AG09309 (cell line): ENCODE measurements around the gene ELMO1.

Source experiments
- DNase-seq: peaks from one replicate; pipeline ENCODE4 v3.0.0-alpha.2; 2010; ENCODE audit warnings: low read depth
- H3K4me3 ChIP-seq: 2 replicates; pipeline ENCODE4 v1.5.1; 2011; ENCODE audit warnings: mild to moderate bottlenecking, low read depth, low read length, moderate library complexity; ENCODE audit not compliant: control insufficient read depth
- CTCF ChIP-seq: IDR thresholded peaks from 2 replicates; pipeline ENCODE4 v1.5.1; 2011; ENCODE audit warnings: mild to moderate bottlenecking, low read depth, low read length, inconsistent platforms; ENCODE audit not compliant: insufficient read depth, control insufficient read depth; ENCODE audit errors: missing control alignments

ELMO1 gene

GRCh38 chr7:37482505-37482904 lies 33.8 kb upstream of the ELMO1 start:
- TF ChIP-seq CTCF: no peak
- no peak overlapping the region for H3K4me3 ChIP-seq
- no peak for DNase-seq

DNA sequence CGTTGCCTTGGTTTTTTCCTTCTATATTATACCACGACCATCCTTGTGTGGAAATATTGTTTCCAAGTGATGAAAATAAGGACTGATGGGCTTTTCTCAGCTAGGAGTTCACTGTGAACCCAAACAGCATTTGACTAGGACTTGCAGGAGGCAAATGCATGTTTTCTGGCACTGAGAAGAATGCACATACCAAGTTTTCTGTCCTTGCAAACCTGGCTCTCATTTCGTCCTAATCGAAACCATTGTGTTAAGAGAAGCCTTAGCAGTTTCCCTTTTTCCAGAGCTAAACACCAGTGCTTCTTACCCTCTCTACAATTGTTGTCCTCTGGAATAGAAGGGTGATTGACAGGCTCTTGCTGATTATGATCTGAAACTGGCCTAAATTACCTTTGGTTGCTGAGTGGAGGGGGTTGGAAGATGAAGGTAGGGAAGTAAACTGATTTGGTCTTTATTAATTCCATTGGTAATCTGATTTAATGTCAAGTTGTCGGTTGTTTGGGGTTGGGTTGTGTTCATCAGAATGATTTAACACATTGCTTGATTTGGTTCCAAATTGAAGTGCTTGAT lies 33.1 kb upstream of the ELMO1 start:
- H3K4me3 ChIP-seq: no peak overlapping the region
- no peak for DNase-seq
- TF ChIP-seq CTCF: no peak

- no peak for DNase-seq
- no peak overlapping the region for H3K4me3 ChIP-seq
- no peak for TF ChIP-seq CTCF
Observed at GRCh38 chr7:37481154-37481553, 32.5 kb upstream of the ELMO1 start.

DNA sequence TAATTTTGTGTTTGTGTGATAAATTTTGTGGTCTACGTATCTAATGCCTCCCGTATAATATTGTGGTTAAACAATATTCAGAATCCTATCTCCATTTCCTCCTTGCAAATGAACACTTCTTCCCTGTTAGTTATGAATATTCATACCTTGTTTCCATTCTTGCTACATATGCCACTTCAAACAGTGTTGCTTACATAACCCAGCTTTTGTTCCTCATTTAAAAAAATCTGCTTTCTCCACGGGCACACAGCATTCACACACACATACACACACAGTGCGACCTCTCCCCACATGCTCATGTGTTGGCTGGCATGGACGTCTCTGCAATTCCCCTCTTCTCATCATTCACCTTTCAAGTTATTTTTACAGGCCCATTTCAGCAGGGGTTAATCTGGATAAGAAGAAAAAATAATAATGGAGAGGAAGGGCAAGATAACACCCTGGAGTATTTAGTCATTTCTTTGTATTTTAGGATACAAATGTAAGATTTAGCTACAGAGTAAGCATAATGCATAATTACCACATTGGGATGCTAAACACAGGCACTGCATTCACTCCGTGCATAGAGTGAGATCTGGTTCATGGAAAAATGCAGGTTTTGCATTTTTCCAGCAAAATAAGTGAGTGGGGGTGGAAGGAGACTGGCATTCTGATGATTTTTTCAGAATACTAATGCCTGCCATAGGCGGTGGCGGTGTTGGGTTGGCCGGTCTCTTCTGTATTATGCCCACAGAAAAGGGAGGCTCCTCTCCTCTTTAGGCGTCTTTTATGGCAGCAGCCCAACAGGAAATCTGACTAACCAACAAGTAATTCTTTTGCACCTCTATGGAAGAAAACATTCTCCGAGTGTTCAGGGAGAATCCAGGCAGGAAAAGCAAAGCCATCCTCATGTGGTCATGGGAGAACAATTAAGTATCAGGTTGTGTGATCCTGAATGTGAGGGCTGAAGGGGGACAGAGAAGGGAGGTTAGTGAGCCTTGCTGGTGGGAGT lies 31.7 kb upstream of the ELMO1 start:
- no peak overlapping the region for H3K4me3 ChIP-seq
- DNase-seq: no peak
- TF ChIP-seq CTCF: no peak

DNA sequence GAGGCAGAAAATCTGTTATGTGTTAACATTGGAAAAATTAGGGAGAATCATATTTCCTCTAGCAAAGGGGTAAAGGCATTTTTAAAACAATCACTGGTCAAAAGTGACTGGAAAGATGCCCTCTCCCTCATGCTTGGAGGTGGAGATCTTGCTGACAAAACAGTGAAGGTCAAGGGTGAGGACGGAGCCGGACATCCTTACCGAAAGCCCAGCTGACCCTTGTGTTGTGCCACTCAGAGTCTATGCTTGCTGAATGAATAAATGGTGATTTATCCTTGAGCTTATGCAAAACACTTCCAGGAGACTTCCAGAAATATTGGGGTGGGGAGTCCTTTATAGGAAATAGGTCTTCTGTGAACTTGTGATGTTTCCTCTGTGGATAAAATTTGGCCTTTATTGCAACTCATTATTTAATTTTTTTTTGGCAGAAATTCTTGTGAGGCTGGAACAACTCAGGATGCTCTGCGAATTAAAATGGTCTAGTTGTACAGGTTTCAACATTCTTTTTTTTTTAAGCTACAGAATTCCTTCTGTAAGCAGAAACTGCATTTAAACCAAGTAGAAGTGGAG lies 28.3 kb upstream of the ELMO1 start:
- no peak for DNase-seq
- no peak overlapping the region for H3K4me3 ChIP-seq
- no peak for TF ChIP-seq CTCF

DNA sequence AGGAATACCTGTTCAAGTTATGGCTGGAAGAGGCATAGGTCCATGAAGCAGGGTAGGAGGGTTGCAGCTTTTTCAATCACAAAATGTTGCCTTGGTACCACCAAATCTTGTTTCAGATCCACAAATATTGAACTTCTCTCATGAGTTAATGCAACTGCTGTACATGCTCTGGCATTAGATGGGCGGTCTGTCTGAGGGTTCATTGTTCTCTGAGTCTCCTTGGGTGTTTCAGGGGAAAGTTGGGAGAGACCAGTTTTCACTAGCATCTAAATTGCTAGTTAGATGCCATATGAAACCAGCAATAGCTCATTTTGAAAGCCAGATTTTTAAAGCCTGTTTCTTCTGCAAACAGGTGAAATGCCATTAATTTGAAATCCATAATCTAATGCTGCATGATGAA lies 27.8 kb upstream of the ELMO1 start:
- DNase-seq: no peak
- H3K4me3 ChIP-seq: no peak overlapping the region
- TF ChIP-seq CTCF: no peak
